H9 (cell line): Measurements from ENCODE around the gene DOHH. TPM values are rescaled to one million over a fixed set of nuclear protein-coding genes. Genes with fewer than 3 reads are reported as not detected.

ENCODE experiments used
- DNase-seq: peaks from one replicate; pipeline ENCODE4 v3.0.0-alpha.2; 2017
- H2AFZ ChIP-seq: one replicate; pipeline ENCODE4 v1.6.1; 2013; ENCODE audit warnings: mild to moderate bottlenecking, low read length, control low read depth, moderate library complexity
- H2AK5ac ChIP-seq: 2 replicates; pipeline ENCODE4 v1.6.1; 2013; ENCODE audit warnings: low read length, control low read depth, mixed read lengths; ENCODE audit not compliant: insufficient read length
- H2BK120ac ChIP-seq: one replicate; pipeline ENCODE4 v1.6.1; 2013; ENCODE audit warnings: low read depth, mild to moderate bottlenecking, low read length, control low read depth, inconsistent platforms; ENCODE audit not compliant: poor library complexity, severe bottlenecking
- H2BK12ac ChIP-seq: 2 replicates; pipeline ENCODE4 v1.6.1; 2013; ENCODE audit warnings: low read length, control low read depth, mixed read lengths, low read depth; ENCODE audit not compliant: insufficient read length
- H2BK15ac ChIP-seq: 2 replicates; pipeline ENCODE4 v1.6.1; 2013; ENCODE audit warnings: low read depth, low read length, control low read depth
- H2BK20ac ChIP-seq: one replicate; pipeline ENCODE4 v1.6.1; 2013; ENCODE audit warnings: low read depth, mild to moderate bottlenecking, low read length, control low read depth, inconsistent platforms; ENCODE audit not compliant: poor library complexity, severe bottlenecking
- H2BK5ac ChIP-seq: 2 replicates; pipeline ENCODE4 v1.6.1; 2013; ENCODE audit warnings: low read length, control low read depth, mixed read lengths; ENCODE audit not compliant: insufficient read length
- H3K14ac ChIP-seq: 2 replicates; pipeline ENCODE4 v1.6.1; 2013; ENCODE audit warnings: low read length, control low read depth; ENCODE audit not compliant: insufficient read depth
- H3K18ac ChIP-seq: 2 replicates; pipeline ENCODE4 v1.6.1; 2013; ENCODE audit warnings: low read depth, mild to moderate bottlenecking, mixed read lengths, low read length, control low read depth; ENCODE audit not compliant: insufficient read length
- H3K23ac ChIP-seq: 2 replicates; pipeline ENCODE4 v1.6.1; 2013; ENCODE audit warnings: low read length, control low read depth, mixed read lengths, low read depth; ENCODE audit not compliant: insufficient read length
- H3K23me2 ChIP-seq: 2 replicates; pipeline ENCODE4 v1.6.1; 2013; ENCODE audit warnings: low read depth, mild to moderate bottlenecking, mixed read lengths, low read length, control low read depth; ENCODE audit not compliant: insufficient read length, poor library complexity, severe bottlenecking
- H3K27ac ChIP-seq: 2 replicates; pipeline ENCODE4 v1.5.1; 2013; ENCODE audit warnings: low read length, control low read depth, mixed read lengths, low read depth; ENCODE audit not compliant: insufficient read length
- H3K27me3 ChIP-seq: 2 replicates; pipeline ENCODE4 v1.6.1; 2013; ENCODE audit warnings: low read length, control low read depth, inconsistent platforms; ENCODE audit not compliant: insufficient read depth
- H3K4ac ChIP-seq: 2 replicates; pipeline ENCODE4 v1.6.1; 2013; ENCODE audit warnings: low read depth, mild to moderate bottlenecking, control low read depth, inconsistent platforms, low read length, moderate library complexity
- H3K4me1 ChIP-seq: 2 replicates; pipeline ENCODE4 v1.6.1; 2013; ENCODE audit warnings: low read length, control low read depth, inconsistent platforms; ENCODE audit not compliant: insufficient read depth
- H3K4me2 ChIP-seq: 2 replicates; pipeline ENCODE4 v1.6.1; 2013; ENCODE audit warnings: low read length, control low read depth, mixed read lengths; ENCODE audit not compliant: insufficient read length, insufficient read depth
- H3K56ac ChIP-seq: 2 replicates; pipeline ENCODE4 v1.6.1; 2013; ENCODE audit warnings: low read depth, mild to moderate bottlenecking, mixed read lengths, low read length, control low read depth; ENCODE audit not compliant: insufficient read length
- H3K79me1 ChIP-seq: 2 replicates; pipeline ENCODE4 v1.6.1; 2013; ENCODE audit warnings: low read depth, mild to moderate bottlenecking, moderate library complexity, low read length, control low read depth, inconsistent platforms; ENCODE audit not compliant: insufficient read depth, poor library complexity, severe bottlenecking
- H3K79me2 ChIP-seq: 2 replicates; pipeline ENCODE4 v1.6.1; 2013; ENCODE audit warnings: low read length, control low read depth, inconsistent platforms; ENCODE audit not compliant: insufficient read depth
- H3K9ac ChIP-seq: 2 replicates; pipeline ENCODE4 v1.6.1; 2013; ENCODE audit warnings: low read length, control low read depth, mixed read lengths; ENCODE audit not compliant: insufficient read length; ENCODE audit errors: extremely low read depth
- H3K9me3 ChIP-seq: one replicate; pipeline ENCODE4 v1.6.1; 2013; ENCODE audit warnings: low read depth, low read length, inconsistent platforms; ENCODE audit not compliant: control insufficient read depth
- H3T11ph ChIP-seq: one replicate; pipeline ENCODE4 v1.6.1; 2013; ENCODE audit warnings: mild to moderate bottlenecking, low read length, control low read depth, inconsistent platforms
- H4K20me1 ChIP-seq: one replicate; pipeline ENCODE4 v1.6.1; 2013; ENCODE audit not compliant: control insufficient read depth, insufficient read length, insufficient read depth
- H4K5ac ChIP-seq: 2 replicates; pipeline ENCODE4 v1.6.1; 2013; ENCODE audit warnings: low read depth, mild to moderate bottlenecking, mixed read lengths, low read length, control low read depth; ENCODE audit not compliant: insufficient read length
- H4K8ac ChIP-seq: replicated peaks from 2 replicates; pipeline ENCODE4 v1.6.1; 2013; ENCODE audit warnings: low read length, control low read depth, mixed read lengths, low read depth; ENCODE audit not compliant: insufficient read length
- H4K91ac ChIP-seq: 2 replicates; pipeline ENCODE4 v1.6.1; 2013; ENCODE audit warnings: low read depth, mild to moderate bottlenecking, moderate library complexity, mixed read lengths, low read length, control low read depth; ENCODE audit not compliant: insufficient read length
- H3K27ac Mint-ChIP-seq, 3 experiments: 2 replicates in 2 of 3; 3 replicates in 1 of 3; pipeline ENCODE4 v1.8.0; 2020 to 2021; ENCODE audit warnings: mixed read lengths in 3 of 3, mild to moderate bottlenecking in 1 of 3, moderate library complexity in 1 of 3
- H3K27me3 Mint-ChIP-seq: 2 replicates; pipeline ENCODE4 v1.8.0; 2021; ENCODE audit warnings: low read depth, mild to moderate bottlenecking, moderate library complexity, mixed read lengths
- H3K36me3 Mint-ChIP-seq, 3 experiments: 2 replicates in 2 of 3; 3 replicates in 1 of 3; pipeline ENCODE4 v1.8.0; 2020 to 2021; ENCODE audit warnings: low read depth in 3 of 3, mixed read lengths in 3 of 3; ENCODE audit not compliant: insufficient read depth in 1 of 3
- H3K4me1 Mint-ChIP-seq, 2 experiments: 2 replicates each; pipeline ENCODE4 v1.8.0; 2020; ENCODE audit warnings: mixed read lengths in 2 of 2
- H3K4me3 Mint-ChIP-seq, 2 experiments: 2 replicates in 1 of 2; 3 replicates in 1 of 2; pipeline ENCODE4 v1.8.0; 2020 to 2021; ENCODE audit warnings: mild to moderate bottlenecking in 2 of 2, mixed read lengths in 2 of 2, moderate library complexity in 1 of 2
- H3K9me3 Mint-ChIP-seq, 2 experiments: 2 replicates in 1 of 2; 3 replicates in 1 of 2; pipeline ENCODE4 v1.8.0; 2020; ENCODE audit warnings: mild to moderate bottlenecking in 2 of 2, mixed read lengths in 2 of 2, moderate library complexity in 1 of 2
- WGBS: extraction: QIAGEN DNeasy Blood & Tissue Kit; methylation state at CpG from one replicate; pipeline ENCODE4 v1.1.7; 2013; ENCODE audit warnings: missing lambda C conversion rate, low lambda C conversion rate, mixed read lengths; ENCODE audit not compliant: insufficient read length; ENCODE audit errors: extremely low coverage; 5-methylcytosine and 5-hydroxymethylcytosine counted together
- total RNA-seq: library from RNA; stranded (reverse); gene quantifications from 2 replicates; pipeline ENCODE4 v1.2.1, GENCODE V29; 2021
- TF ChIP-seq, protein P1 (sequence below): fragments of 200-600 bp; sonication (generic); conservative IDR thresholded peaks from 3 replicates; pipeline ENCODE4 v1.8.0; 2021; ENCODE audit warnings: antibody characterized with exemption, mild to moderate bottlenecking

The DOHH gene
- total RNA-seq, 1 experiment from 2014 or later, result 16.5 TPM

GRCh38 chr19:3537101-3537437, 36.6 kb upstream of the DOHH start:
- no peak overlapping the region for H3K27ac ChIP-seq
- H3K18ac ChIP-seq, result no peak overlapping the region
- H2BK5ac ChIP-seq, result no peak overlapping the region
- H2BK12ac ChIP-seq, result no peak overlapping the region
- no peaks in the 10 kb centered on the region for H3K23me2 ChIP-seq
- TF ChIP-seq, protein P1, sequence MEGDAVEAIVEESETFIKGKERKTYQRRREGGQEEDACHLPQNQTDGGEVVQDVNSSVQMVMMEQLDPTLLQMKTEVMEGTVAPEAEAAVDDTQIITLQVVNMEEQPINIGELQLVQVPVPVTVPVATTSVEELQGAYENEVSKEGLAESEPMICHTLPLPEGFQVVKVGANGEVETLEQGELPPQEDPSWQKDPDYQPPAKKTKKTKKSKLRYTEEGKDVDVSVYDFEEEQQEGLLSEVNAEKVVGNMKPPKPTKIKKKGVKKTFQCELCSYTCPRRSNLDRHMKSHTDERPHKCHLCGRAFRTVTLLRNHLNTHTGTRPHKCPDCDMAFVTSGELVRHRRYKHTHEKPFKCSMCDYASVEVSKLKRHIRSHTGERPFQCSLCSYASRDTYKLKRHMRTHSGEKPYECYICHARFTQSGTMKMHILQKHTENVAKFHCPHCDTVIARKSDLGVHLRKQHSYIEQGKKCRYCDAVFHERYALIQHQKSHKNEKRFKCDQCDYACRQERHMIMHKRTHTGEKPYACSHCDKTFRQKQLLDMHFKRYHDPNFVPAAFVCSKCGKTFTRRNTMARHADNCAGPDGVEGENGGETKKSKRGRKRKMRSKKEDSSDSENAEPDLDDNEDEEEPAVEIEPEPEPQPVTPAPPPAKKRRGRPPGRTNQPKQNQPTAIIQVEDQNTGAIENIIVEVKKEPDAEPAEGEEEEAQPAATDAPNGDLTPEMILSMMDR, result no peak
- no peaks in the 10 kb centered on the region for H3K4me1 ChIP-seq
- no peak overlapping the region for H2BK15ac ChIP-seq
- H2AK5ac ChIP-seq, result no peak overlapping the region
- WGBS, result no CpG with 5 or more reads among the region's 13 CpGs
- H4K8ac ChIP-seq, result no peak overlapping the region
- no peaks in the 10 kb centered on the region for H3K27me3 ChIP-seq
- H2BK20ac ChIP-seq, result no peak overlapping the region
- H3K9me3 Mint-ChIP-seq, result no peaks in the 10 kb centered on the region
- H3K4me1 Mint-ChIP-seq, result peaks cover 6 to 14% of the 10 kb centered on the region in 2 experiments; a peak in 3 of 4 replicates
- H3K23ac ChIP-seq, result no peak overlapping the region
- no peaks in the 10 kb centered on the region for H3K79me1 ChIP-seq
- H3K27me3 Mint-ChIP-seq, result no peaks in the 10 kb centered on the region; the same call in 1 of the 2 replicates
- H3K27ac Mint-ChIP-seq, result no peak overlapping the region
- no peak overlapping the region for H3K4me2 ChIP-seq
- no peak overlapping the region for H3K14ac ChIP-seq
- H3K9ac ChIP-seq, result no peak overlapping the region
- H3K36me3 Mint-ChIP-seq, result peaks cover 13 to 51% (median 48%) of the 10 kb centered on the region in 3 experiments; a peak in 6 of 7 replicates
- no peaks in the 10 kb centered on the region for H3K79me2 ChIP-seq
- H3K4me3 Mint-ChIP-seq, result no peak overlapping the region
- H3T11ph ChIP-seq, result no peak overlapping the region
- no peak overlapping the region for H3K4ac ChIP-seq
- no peak overlapping the region for H2AFZ ChIP-seq
- no peaks in the 10 kb centered on the region for H3K9me3 ChIP-seq
- DNase-seq, result no peak
- H4K5ac ChIP-seq, result no peak overlapping the region
- H3K56ac ChIP-seq, result no peak overlapping the region
- H2BK120ac ChIP-seq, result no peak overlapping the region
- H4K20me1 ChIP-seq, result no peaks in the 10 kb centered on the region
- no peak overlapping the region for H4K91ac ChIP-seq
